Mammary epithelial cell (primary cell): Measurements from ENCODE around the gene SLC25A25.

Experiments
- CTCF ChIP-seq, 2 donors: IDR thresholded peaks in 1 of 2; conservative IDR thresholded peaks in 1 of 2; 2 replicates each; pipeline ENCODE4 v1.5.1; 2011 to 2012; ENCODE audit warnings: inconsistent platforms in 2 of 2, low read length in 2 of 2, mild to moderate bottlenecking in 2 of 2, control low read depth in 1 of 2, low read depth in 1 of 2; ENCODE audit not compliant: insufficient read depth in 1 of 2; ENCODE audit errors: extremely low read depth in 1 of 2
- EZH2 ChIP-seq: IDR thresholded peaks from 2 replicates; pipeline ENCODE4 v1.6.1; 2012; ENCODE audit warnings: low read length, inconsistent platforms, borderline replicate concordance

GRCh38 chr9:128142596-128142995, 74.6 kb downstream of the SLC25A25 start:
- TF ChIP-seq EZH2 = no peak
- no peak for TF ChIP-seq CTCF (conservative IDR thresholded peaks at IDR 0.05 in 1 of 2, IDR thresholded peaks at IDR 0.05 in 1 of 2; ENCODE audit: extremely low read depth in 1 of 2, insufficient read depth in 1 of 2, low read depth in 1 of 2, low read length in 2 of 2)
